Spleen (tissue), 7 donors: ENCODE data around the gene CFAP221.

ENCODE experiments used
- POLR2A ChIP-seq, 3 donors: fragments of 450-650 bp; IDR thresholded peaks; one replicate each; pipeline ENCODE4 v1.5.1; 2017; ENCODE audit warnings: antibody characterized with exemption in 3 of 3, mild to moderate bottlenecking in 1 of 3
- POLR2AphosphoS5 ChIP-seq, 3 donors: sonication (generic); formaldehyde crosslinking; IDR thresholded peaks; one replicate each; pipeline ENCODE4 v1.5.1; 2017; ENCODE audit warnings: antibody characterized with exemption in 3 of 3
- TF ChIP-seq, protein P1 (sequence below), 11 experiments: fragments of 200-600 bp in 7 of 11; fragments of 450-650 bp in 4 of 11; sonication (generic) in 4 of 11; IDR thresholded peaks in 8 of 11; conservative IDR thresholded peaks in 3 of 11; 1 replicate in 7 of 11; 2 replicates in 4 of 11; pipeline versions ENCODE4 v1.4.0 to v1.8.0; 2016 to 2021; ENCODE audit warnings: antibody characterized with exemption in 11 of 11, inconsistent platforms in 4 of 11, mild to moderate bottlenecking in 1 of 11
- donor health status: DM: no; HTN: no; CAD: no; lungs with moderate emphysema.
- donor health status: DM: no; HTN: no; CAD: no.
- donor health status: DM: no; HTN: no; CAD: no.

DNA sequence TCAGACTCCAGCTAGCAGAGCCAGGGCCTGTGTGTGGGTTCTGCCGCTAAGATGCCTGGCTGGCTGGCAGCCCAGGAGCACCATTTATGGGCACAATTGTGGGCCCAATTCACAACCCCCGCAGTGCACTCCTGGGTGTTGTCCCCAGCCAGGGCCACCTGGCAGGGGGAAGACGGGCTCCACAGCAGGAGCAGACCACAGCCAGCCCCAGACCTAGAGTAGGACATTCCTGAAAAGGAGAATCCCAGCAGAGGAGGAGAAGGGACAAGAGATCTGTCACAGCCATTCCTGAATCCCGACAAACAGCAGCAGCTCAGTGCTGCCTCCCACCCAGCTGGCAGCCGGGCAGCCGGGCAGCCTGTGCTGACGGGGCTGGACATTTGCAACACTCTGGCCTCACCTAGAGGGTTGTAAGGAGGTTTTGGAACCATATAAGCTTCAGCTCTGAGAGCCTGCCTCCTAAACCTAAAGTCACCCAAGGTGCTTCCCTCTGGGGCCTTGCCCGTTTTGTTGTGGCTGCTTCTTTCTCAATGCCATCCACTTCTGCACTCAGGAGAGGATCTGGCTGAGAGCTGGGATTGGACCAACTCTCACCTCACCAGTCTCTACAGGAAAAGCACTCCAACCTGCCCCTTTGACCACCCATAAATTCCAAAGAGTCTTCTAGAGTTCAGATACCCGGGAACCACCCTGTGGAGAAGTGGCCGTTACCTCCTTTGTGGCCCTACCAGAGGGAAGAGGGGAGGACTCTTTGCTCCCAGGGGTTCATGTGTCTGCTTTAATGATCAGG, 130.7 kb downstream of the CFAP221 start:
- TF ChIP-seq, protein P1, sequence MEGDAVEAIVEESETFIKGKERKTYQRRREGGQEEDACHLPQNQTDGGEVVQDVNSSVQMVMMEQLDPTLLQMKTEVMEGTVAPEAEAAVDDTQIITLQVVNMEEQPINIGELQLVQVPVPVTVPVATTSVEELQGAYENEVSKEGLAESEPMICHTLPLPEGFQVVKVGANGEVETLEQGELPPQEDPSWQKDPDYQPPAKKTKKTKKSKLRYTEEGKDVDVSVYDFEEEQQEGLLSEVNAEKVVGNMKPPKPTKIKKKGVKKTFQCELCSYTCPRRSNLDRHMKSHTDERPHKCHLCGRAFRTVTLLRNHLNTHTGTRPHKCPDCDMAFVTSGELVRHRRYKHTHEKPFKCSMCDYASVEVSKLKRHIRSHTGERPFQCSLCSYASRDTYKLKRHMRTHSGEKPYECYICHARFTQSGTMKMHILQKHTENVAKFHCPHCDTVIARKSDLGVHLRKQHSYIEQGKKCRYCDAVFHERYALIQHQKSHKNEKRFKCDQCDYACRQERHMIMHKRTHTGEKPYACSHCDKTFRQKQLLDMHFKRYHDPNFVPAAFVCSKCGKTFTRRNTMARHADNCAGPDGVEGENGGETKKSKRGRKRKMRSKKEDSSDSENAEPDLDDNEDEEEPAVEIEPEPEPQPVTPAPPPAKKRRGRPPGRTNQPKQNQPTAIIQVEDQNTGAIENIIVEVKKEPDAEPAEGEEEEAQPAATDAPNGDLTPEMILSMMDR (IDR thresholded peaks at IDR 0.05 in 8 of 11, conservative IDR thresholded peaks at IDR 0.05 in 3 of 11), result no peak
- no peak for TF ChIP-seq POLR2A (IDR thresholded peaks at IDR 0.05)
- no peak for TF ChIP-seq POLR2AphosphoS5 (IDR thresholded peaks at IDR 0.05)
